ENCODE measurements around the gene TRPM7. TPM values are rescaled to one million over a fixed set of nuclear protein-coding genes. Genes with fewer than 3 reads are reported as not detected.

Gene TRPM7
- total and polyA plus RNA-seq, 2 of the 8 experiments (the other 6 are each of a cell fraction or from before 2014, with no cell fraction given): 7.5 to 33.2 TPM

DNA sequence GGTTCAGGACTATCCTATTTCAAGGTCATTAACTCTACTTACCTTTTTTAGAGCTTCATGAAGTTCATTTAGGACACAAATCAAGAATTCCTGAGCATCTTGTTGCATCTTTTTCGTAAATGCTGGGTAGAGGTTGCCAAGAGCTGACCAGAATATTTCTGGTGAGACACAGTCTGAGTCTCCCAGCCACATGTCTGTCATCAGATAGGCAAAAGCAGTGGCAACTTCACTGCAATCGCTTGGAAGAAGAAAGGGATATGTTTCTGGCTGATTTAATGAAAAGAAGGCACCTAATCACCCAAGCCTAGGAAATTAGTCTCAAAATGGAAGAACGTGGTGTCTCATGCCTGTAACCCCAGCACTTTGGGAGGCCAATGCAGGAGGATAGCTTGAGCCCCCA, 143.0 kb downstream of the TRPM7 start:
- H3K18ac ChIP-seq (ENCODE audit: extremely low read depth, low read length): no peak overlapping the region
- no peak overlapping the region for H3K14ac ChIP-seq (ENCODE audit: insufficient read length)
- 87% methylated on average over 3 of the region's 3 CpGs; no CpG with 5 or more reads in 1 of the 2 experiments for WGBS, 2 experiments (ENCODE audit: extremely low coverage in 1 of 2, insufficient coverage in 1 of 2, insufficient read length in 1 of 2, insufficient replicate concordance in 2 of 2, low coverage in 1 of 2, low lambda C conversion rate in 2 of 2, missing lambda C conversion rate in 1 of 2)
- no peak overlapping the region for H4K91ac ChIP-seq (replicated peaks; ENCODE audit: insufficient read length, low read length)
- H2BK5ac ChIP-seq (ENCODE audit: low read depth, low read length): no peak overlapping the region
- H3K4me1 ChIP-seq (replicated peaks in 1 of 4; ENCODE audit: control insufficient read depth in 3 of 4, insufficient read depth in 4 of 4, low read length in 3 of 4): no peaks in the 10 kb centered on the region; a peak in 1 of 7 replicates
- no peaks in the 10 kb centered on the region for H3K23me2 ChIP-seq (ENCODE audit: low read depth, low read length)
- no peak overlapping the region for H2BK20ac ChIP-seq (ENCODE audit: low read length)
- FAIRE-seq (no peak), DNase-seq (ENCODE audit: low read depth in 1 of 2, low spot score in 2 of 2) (no peak)
- ChIA-PET POLR2A (ENCODE audit: partially characterized antibody) (interaction anchor here (0.6 to 2.1 kb wide), 3 partner anchors 10 to 189 kb away, joined by 3 to 9 read pairs (median 6); partner anchors contain the start of gene GABPB1), CTCF (ENCODE audit: partially characterized antibody) (interaction anchor here (1.2 kb wide), 1 partner anchor 228 kb away, joined by 3 read pairs; no protein-coding TSS in a partner anchor)
- no peak overlapping the region for H3K9ac ChIP-seq (replicated peaks in 1 of 4; ENCODE audit: extremely low read depth in 1 of 4, low read depth in 3 of 4, low read length in 3 of 4)
- H3K23ac ChIP-seq (ENCODE audit: insufficient read length): no peak overlapping the region
- no peak overlapping the region; the same call in 1 of the 2 replicates for H2AFZ ChIP-seq (ENCODE audit: low read length)
- H4K8ac ChIP-seq (ENCODE audit: extremely low read depth, insufficient read depth, low read length): no peak overlapping the region
- no peak overlapping the region for H2BK15ac ChIP-seq (ENCODE audit: low read length)
- no peak overlapping the region for H4K5ac ChIP-seq (ENCODE audit: insufficient read length, low read depth, low read length)
- H3K27ac ChIP-seq (ENCODE audit: low read depth, low read length): no peak overlapping the region
- H3K4ac ChIP-seq (replicated peaks; ENCODE audit: insufficient read length, low read depth, low read length): no peak overlapping the region
- no peak overlapping the region for H3K4me3 ChIP-seq (ENCODE audit: extremely low read depth in 1 of 4, insufficient read depth in 2 of 4, low read depth in 3 of 4, low read length in 4 of 4)
- no peaks in the 10 kb centered on the region for H4K20me1 ChIP-seq (replicated peaks in 1 of 2; ENCODE audit: control insufficient read depth in 1 of 2, insufficient read depth in 2 of 2, low read length in 2 of 2)
- no peak overlapping the region for H2AK5ac ChIP-seq (ENCODE audit: low read depth, low read length)
- H2BK120ac ChIP-seq (replicated peaks; ENCODE audit: low read depth, low read length): no peak overlapping the region
- H3K79me2 ChIP-seq (ENCODE audit: control insufficient read depth in 1 of 2, insufficient read depth in 2 of 2, low read length in 2 of 2): no peaks in the 10 kb centered on the region
- no peaks in the 10 kb centered on the region for H3K79me1 ChIP-seq (ENCODE audit: low read depth, low read length)
- no peak overlapping the region for H2BK12ac ChIP-seq (ENCODE audit: low read depth, low read length)
- no peak overlapping the region for H3K56ac ChIP-seq (replicated peaks; ENCODE audit: insufficient read length, low read depth, low read length)
- H3K9me3 ChIP-seq (ENCODE audit: insufficient read depth in 2 of 2, low read depth in 1 of 2, low read length in 1 of 2): no peaks in the 10 kb centered on the region
- no peaks in the 10 kb centered on the region for H3K27me3 ChIP-seq (replicated peaks in 1 of 4; ENCODE audit: control insufficient read depth in 3 of 4, extremely low read depth in 1 of 4, insufficient read depth in 3 of 4, low read length in 3 of 4)
- no peaks in the 10 kb centered on the region for H3K36me3 ChIP-seq (ENCODE audit: control insufficient read depth in 2 of 4, insufficient read depth in 4 of 4, low read length in 3 of 4)
- H3K4me2 ChIP-seq (ENCODE audit: insufficient read depth in 1 of 2, low read depth in 2 of 2, low read length in 2 of 2): no peak overlapping the region
- TF ChIP-seq NANOG (IDR thresholded peaks at IDR 0.05; ENCODE audit: insufficient read depth, low read depth, low read length, poor library complexity, severe bottlenecking): no peak
- no peak for TF ChIP-seq PHF8 (conservative IDR thresholded peaks at IDR 0.05; ENCODE audit: low read depth, low read length)
- TF ChIP-seq HDAC6 (IDR thresholded peaks at IDR 0.05; ENCODE audit: low read depth, low read length): no peak
- TF ChIP-seq SRF (IDR thresholded peaks at IDR 0.05; ENCODE audit: low read depth, low read length): no peak
- no peak for TF ChIP-seq RFX5 (IDR thresholded peaks at IDR 0.05; ENCODE audit: borderline replicate concordance, low read depth, low read length)
- TF ChIP-seq SP2 (IDR thresholded peaks at IDR 0.05; ENCODE audit: low read length): no peak
- no peak for TF ChIP-seq CBX5 (IDR thresholded peaks at IDR 0.05; ENCODE audit: low read depth, low read length)
- TF ChIP-seq KDM4A (IDR thresholded peaks at IDR 0.05; ENCODE audit: low read depth, low read length, severe bottlenecking): no peak
- TF ChIP-seq TAF7 (optimal IDR thresholded peaks at IDR 0.05; ENCODE audit: borderline replicate concordance, low read depth, low read length): no peak
- TF ChIP-seq KDM5A (IDR thresholded peaks at IDR 0.05; ENCODE audit: low read length): no peak
- TF ChIP-seq FOSL1 (IDR thresholded peaks at IDR 0.05; ENCODE audit: insufficient read depth, low read depth, low read length): no peak
- no peak for TF ChIP-seq RAD21 (IDR thresholded peaks at IDR 0.05 in 1 of 2, conservative IDR thresholded peaks at IDR 0.05 in 1 of 2; ENCODE audit: low read depth in 2 of 2, low read length in 2 of 2)
- TF ChIP-seq ASH2L (IDR thresholded peaks at IDR 0.05; ENCODE audit: low read length): no peak
- TF ChIP-seq BACH1 (IDR thresholded peaks at IDR 0.05; ENCODE audit: low read length): no peak

All from H1 (cell line).